ENCODE results near the gene UGP2. TPM values are rescaled to one million over a fixed set of nuclear protein-coding genes. Genes with fewer than 3 reads are reported as not detected.
A peak's percentile ranks its signal among the peaks of the same experiment; 100 is the strongest.

The UGP2 gene
- total and polyA plus RNA-seq, 4 donors = 90.0 to 148 (median 136) TPM

DNA sequence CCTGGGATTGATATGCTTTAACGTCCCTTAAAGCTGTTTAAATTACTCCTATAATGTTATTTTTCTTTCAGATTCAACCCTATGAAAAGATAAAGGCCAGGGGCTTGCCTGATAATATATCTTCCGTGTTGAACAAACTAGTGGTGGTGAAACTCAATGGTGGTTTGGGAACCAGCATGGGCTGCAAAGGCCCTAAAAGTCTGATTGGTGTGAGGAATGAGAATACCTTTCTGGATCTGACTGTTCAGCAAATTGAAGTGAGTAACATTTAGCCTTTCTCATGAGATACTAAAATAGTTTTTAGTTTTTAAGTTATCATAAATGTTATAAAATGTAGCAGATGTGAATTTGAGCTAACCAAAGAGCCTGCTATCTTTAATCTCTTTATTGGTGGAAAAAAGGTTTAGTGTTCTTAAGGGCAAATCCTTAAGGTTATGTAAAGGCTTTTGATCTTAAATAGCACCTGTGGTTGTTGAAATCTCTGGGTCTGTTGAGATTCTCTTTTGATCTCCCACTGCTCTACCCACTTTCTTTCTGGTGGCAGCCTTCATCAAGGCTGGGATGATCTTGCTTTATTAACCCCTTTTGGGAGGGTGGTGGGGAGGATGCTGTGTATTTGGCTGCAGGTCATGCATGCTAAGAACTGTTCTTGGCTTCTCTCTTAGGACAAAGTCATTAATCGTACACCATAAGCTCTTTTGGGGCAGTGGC lies 40.9 kb downstream of the UGP2 start:
- peaks cover 3% of the 10 kb centered on the region for H3K4me1 ChIP-seq (ENCODE audit: control insufficient read depth, insufficient read depth, low read length)
- H3K36me3 ChIP-seq (ENCODE audit: control insufficient read depth, insufficient read depth, low read length) = peaks cover 9% of the 10 kb centered on the region
- 100% methylated on average over 1 of the region's 3 CpGs for WGBS (ENCODE audit: insufficient coverage)
- H3K9me3 ChIP-seq (ENCODE audit: control insufficient read depth, insufficient read depth, low read length) = no peaks in the 10 kb centered on the region
- H3K27me3 ChIP-seq (ENCODE audit: control insufficient read depth, insufficient read depth, low read length) = no peaks in the 10 kb centered on the region
- no peak for DNase-seq (ENCODE audit: low read depth in 4 of 6, low spot score in 6 of 6)
- H3K4me3 ChIP-seq (ENCODE audit: low read depth, low read length) = no peak overlapping the region
- H3K27ac ChIP-seq (ENCODE audit: low read depth, low read length) = no peak overlapping the region

DNA sequence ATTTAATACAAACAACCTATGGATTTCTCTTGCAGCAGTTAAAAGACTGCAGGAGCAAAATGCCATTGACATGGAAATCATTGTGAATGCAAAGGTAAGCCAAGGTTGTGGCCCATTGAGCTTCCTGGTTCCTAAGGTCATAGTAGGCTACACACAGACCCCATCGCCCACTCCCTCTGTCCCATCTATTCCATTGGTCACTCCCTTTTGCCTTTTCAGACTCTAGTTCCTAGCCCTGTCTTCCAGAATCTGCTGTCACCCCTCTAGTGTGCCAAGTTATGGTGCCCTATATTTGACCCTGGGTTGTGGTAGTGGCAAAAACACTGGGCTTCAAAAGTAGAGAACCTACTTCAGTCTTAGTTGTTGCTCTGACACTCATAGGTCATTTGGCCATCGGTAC lies 44.7 kb downstream of the UGP2 start:
- no peak for DNase-seq (ENCODE audit: low read depth in 4 of 6, low spot score in 6 of 6)
- WGBS (ENCODE audit: insufficient coverage) = 100% methylated on average over 2 of the region's 2 CpGs

DNA sequence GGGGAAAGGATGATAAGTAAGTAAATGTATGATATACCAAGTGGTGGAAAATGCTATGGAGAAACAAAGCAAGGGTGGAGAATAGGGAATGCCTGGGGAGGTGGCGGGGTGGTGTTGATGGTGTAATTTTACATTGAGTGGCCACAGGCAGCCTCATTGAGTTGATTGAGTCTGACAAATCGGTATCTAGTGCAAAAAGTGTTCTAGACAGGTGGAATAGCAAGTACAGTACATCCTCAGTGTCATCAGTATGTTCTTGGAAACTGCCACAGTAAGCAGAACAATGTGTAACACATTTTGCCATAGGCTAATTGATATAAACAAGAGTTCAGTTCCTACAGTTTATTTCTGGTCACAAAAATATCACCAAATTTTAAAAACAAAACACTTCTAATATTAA lies 46.4 kb downstream of the UGP2 start:
- no peak overlapping the region for H3K4me3 ChIP-seq (ENCODE audit: low read depth, low read length)
- no peaks in the 10 kb centered on the region for H3K27me3 ChIP-seq (ENCODE audit: control insufficient read depth, insufficient read depth, low read length)
- no peaks in the 10 kb centered on the region for H3K4me1 ChIP-seq (ENCODE audit: control insufficient read depth, insufficient read depth, low read length)
- DNase-seq (ENCODE audit: low read depth in 4 of 6, low spot score in 6 of 6) = no peak
- 100% methylated on average over 1 of the region's 2 CpGs for WGBS (ENCODE audit: insufficient coverage)
- no peak overlapping the region for H3K27ac ChIP-seq (ENCODE audit: low read depth, low read length)
- H3K9me3 ChIP-seq (ENCODE audit: control insufficient read depth, insufficient read depth, low read length) = no peaks in the 10 kb centered on the region
- H3K36me3 ChIP-seq (ENCODE audit: control insufficient read depth, insufficient read depth, low read length) = peaks cover 8% of the 10 kb centered on the region

More for the DNA sequence above, 44.7 kb downstream of the UGP2 start:
- peaks cover 8% of the 10 kb centered on the region for H3K36me3 ChIP-seq (ENCODE audit: control insufficient read depth, insufficient read depth, low read length)
- no peaks in the 10 kb centered on the region for H3K27me3 ChIP-seq (ENCODE audit: control insufficient read depth, insufficient read depth, low read length)
- H3K27ac ChIP-seq (ENCODE audit: low read depth, low read length) = no peak overlapping the region
- no peak overlapping the region for H3K4me3 ChIP-seq (ENCODE audit: low read depth, low read length)
- no peaks in the 10 kb centered on the region for H3K9me3 ChIP-seq (ENCODE audit: control insufficient read depth, insufficient read depth, low read length)
- no peaks in the 10 kb centered on the region for H3K4me1 ChIP-seq (ENCODE audit: control insufficient read depth, insufficient read depth, low read length)

DNA sequence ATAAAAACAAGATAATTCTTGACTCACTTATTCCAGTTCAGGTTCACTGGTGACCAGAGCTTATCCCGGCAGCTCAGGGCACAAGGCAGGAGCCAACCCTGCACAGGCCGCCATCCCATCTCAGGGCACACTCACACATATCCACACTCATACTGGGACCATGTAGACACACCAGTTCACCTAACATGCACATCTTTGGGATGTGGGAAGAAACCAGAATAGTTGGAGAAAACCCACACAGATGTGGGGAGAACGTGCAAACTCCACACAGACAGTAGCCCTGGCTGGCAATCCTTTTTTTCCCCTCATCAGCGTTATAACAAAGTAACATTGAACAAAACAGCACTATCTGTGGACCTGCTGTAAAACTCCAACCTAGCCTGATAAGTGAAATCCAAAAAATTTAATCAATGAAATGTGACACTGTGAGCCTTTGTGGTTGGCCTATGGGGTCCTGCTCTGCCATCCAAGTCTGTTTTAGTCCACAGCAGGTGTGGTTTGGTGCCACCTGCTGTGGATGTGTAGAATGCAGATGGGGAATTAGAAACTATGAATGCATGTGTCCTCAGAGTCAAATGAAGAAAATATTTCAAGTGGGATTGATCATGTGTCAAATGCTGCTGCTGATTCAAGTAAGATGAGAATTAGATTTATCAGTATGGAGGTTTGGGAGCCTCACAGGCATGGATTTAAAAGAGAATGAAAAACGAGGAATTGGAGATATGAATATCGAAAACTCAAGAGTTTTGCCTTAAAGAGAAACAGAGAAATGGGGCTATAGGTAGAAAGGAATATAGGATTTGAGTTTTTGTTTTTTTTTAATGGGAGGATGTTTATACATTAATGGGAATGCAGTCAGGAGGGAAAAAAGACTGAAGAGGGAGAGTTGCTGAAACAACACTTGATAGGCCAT lies 47.0 kb downstream of the UGP2 start:
- Histone ChIP-seq H3K4me1 (ENCODE audit: control insufficient read depth, insufficient read depth, low read length) (no peaks in the 10 kb centered on the region), H3K9me3 (ENCODE audit: control insufficient read depth, insufficient read depth, low read length) (no peaks in the 10 kb centered on the region), H3K36me3 (ENCODE audit: control insufficient read depth, insufficient read depth, low read length) (peaks cover 8% of the 10 kb centered on the region), H3K27ac (ENCODE audit: low read depth, low read length) (no peak overlapping the region), H3K27me3 (ENCODE audit: control insufficient read depth, insufficient read depth, low read length) (no peaks in the 10 kb centered on the region), H3K4me3 (ENCODE audit: low read depth, low read length) (no peak overlapping the region)
- WGBS (ENCODE audit: insufficient coverage) = 97% methylated on average over 4 of the region's 6 CpGs
- DNase-seq (ENCODE audit: low read depth in 4 of 6, low spot score in 6 of 6) = peak in 5 of 6 donors; percentile 19 to 87 (median 48)

DNA sequence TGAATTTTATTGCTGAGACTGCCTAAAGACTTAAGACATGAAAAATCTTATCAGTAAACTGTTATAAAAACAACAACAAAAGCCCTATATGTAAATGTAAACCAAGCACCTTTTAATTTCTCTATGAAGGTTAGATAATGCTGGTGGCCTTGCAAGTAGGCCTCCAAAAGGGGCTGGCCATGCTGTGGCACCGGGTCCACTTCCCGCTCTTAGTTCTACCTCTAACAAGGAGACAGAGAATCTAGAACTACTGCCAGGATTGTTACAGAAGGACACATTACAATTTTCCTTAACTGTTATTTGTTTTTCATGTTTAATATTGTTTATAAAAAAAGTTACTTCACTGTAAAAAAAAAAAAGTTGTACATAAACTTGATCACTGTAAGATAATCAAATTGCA lies 49.0 kb downstream of the UGP2 start:
- no peaks in the 10 kb centered on the region for H3K9me3 ChIP-seq (ENCODE audit: control insufficient read depth, insufficient read depth, low read length)
- no peaks in the 10 kb centered on the region for H3K4me1 ChIP-seq (ENCODE audit: control insufficient read depth, insufficient read depth, low read length)
- no peaks in the 10 kb centered on the region for H3K27me3 ChIP-seq (ENCODE audit: control insufficient read depth, insufficient read depth, low read length)
- no peak for DNase-seq (ENCODE audit: low read depth in 4 of 6, low spot score in 6 of 6)
- WGBS (ENCODE audit: insufficient coverage) = no CpG with 5 or more reads among the region's 2 CpGs
- peaks cover 11% of the 10 kb centered on the region for H3K36me3 ChIP-seq (ENCODE audit: control insufficient read depth, insufficient read depth, low read length)
- H3K4me3 ChIP-seq (ENCODE audit: low read depth, low read length) = no peak overlapping the region
- H3K27ac ChIP-seq (ENCODE audit: low read depth, low read length) = no peak overlapping the region

DNA sequence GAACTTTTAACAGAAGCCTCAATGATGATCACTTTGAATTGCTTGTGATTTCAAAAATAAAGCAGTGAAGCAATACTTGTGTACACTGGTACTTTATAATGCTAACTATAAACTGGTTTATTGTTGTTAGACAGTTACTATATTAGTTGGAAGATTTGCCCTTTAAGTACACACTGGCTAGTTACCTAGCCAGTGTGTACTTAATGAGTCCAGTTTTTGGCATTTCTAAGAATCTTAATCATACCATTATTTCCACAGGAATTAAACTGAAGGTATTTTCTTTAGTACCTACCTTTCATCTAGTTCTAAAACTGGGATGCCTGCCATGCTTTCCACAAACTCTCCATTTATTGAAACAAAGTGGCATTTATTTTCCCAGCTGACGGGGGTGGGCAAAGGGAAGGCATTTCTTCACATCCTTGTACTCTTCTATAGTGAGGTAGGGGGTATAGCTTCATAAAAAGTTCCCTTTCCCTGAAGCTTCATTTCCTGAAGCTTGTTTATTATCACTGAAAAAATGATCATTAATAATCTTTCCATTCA lies 49.9 kb downstream of the UGP2 start:
- peaks cover 10% of the 10 kb centered on the region for H3K36me3 ChIP-seq (ENCODE audit: control insufficient read depth, insufficient read depth, low read length)
- peak in 2 of 6 donors; percentile 15 to 47 for DNase-seq (ENCODE audit: low read depth in 4 of 6, low spot score in 6 of 6)
- no peak overlapping the region for H3K27ac ChIP-seq (ENCODE audit: low read depth, low read length)
- WGBS (ENCODE audit: insufficient coverage) = no CpG with 5 or more reads among the region's 1 CpG
- no peaks in the 10 kb centered on the region for H3K4me1 ChIP-seq (ENCODE audit: control insufficient read depth, insufficient read depth, low read length)
- H3K27me3 ChIP-seq (ENCODE audit: control insufficient read depth, insufficient read depth, low read length) = no peaks in the 10 kb centered on the region
- no peaks in the 10 kb centered on the region for H3K9me3 ChIP-seq (ENCODE audit: control insufficient read depth, insufficient read depth, low read length)
- H3K4me3 ChIP-seq (ENCODE audit: low read depth, low read length) = no peak overlapping the region

DNA sequence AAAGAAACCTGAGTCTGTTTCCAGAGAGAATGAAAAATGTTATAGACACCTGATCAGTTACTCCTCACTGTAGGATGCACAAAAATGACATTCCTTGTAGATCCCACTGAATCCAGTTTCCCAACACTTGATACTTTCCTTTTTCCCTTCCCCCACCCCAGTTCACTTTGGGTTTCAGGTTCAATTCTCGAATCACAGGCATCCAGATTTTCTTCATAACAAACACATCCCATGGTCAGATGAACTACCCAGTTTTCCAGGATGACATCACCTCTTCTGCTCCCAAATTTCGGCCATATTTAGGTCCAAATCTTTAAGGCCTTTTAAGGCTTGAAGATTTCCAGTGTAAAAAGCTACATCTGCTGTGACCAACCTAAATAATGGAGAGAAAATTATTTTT lies 51.5 kb downstream of the UGP2 start:
- Histone ChIP-seq H3K27ac (ENCODE audit: low read depth, low read length) (no peak overlapping the region), H3K36me3 (ENCODE audit: control insufficient read depth, insufficient read depth, low read length) (peaks cover 5% of the 10 kb centered on the region), H3K4me3 (ENCODE audit: low read depth, low read length) (no peak overlapping the region), H3K4me1 (ENCODE audit: control insufficient read depth, insufficient read depth, low read length) (no peaks in the 10 kb centered on the region), H3K27me3 (ENCODE audit: control insufficient read depth, insufficient read depth, low read length) (no peaks in the 10 kb centered on the region), H3K9me3 (ENCODE audit: control insufficient read depth, insufficient read depth, low read length) (no peaks in the 10 kb centered on the region)
- no peak for DNase-seq (ENCODE audit: low read depth in 4 of 6, low spot score in 6 of 6)
- 77% methylated on average over 1 of the region's 2 CpGs for WGBS (ENCODE audit: insufficient coverage)

DNA sequence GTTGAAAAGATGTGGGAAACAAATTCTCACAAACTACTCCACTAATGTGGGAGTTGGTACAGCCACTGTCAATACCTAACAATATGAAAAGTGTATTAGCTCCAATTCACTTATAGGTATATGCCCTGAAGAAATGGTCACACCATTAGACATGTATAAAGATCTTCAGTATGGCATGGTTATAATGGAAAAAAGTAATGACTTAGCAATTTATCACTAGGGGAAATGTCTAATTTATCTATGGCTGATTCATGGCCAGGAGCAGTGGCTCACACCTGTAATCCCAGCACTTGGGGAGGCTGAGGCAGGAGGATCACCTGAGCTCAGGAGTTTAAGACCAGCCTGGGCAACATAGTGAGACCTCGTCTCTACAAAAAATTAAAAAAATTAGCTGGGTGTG lies 52.5 kb downstream of the UGP2 start:
- WGBS (ENCODE audit: insufficient coverage) = 80% methylated on average over 1 of the region's 1 CpG
- H3K36me3 ChIP-seq (ENCODE audit: control insufficient read depth, insufficient read depth, low read length) = peaks cover 3% of the 10 kb centered on the region

DNA sequence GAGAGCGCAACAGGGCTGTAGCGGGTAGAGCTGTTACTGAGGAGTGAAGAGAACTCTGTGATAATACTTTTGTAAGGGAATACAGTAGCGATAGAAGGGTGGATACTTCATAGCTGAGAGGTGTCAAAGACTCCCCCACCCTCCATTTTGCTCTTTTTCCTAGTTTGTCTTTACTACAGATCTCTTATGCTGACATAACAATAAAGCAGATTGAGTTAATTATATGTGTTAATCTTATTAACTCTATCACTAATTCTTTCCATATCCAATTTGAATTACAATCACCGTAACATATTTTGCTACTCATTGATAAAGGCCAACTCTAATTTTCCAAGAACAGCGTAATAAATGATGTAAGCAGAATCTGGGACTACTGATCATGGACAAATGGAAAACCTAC lies 57.1 kb downstream of the UGP2 start:
- 96% methylated on average over 2 of the region's 5 CpGs for WGBS (ENCODE audit: insufficient coverage)
- no peaks in the 10 kb centered on the region for H3K4me1 ChIP-seq (ENCODE audit: control insufficient read depth, insufficient read depth, low read length)
- peaks cover 15% of the 10 kb centered on the region for H3K36me3 ChIP-seq (ENCODE audit: control insufficient read depth, insufficient read depth, low read length)
- H3K27ac ChIP-seq (ENCODE audit: low read depth, low read length) = no peak overlapping the region
- peaks cover 6% of the 10 kb centered on the region for H3K9me3 ChIP-seq (ENCODE audit: control insufficient read depth, insufficient read depth, low read length)
- no peak overlapping the region for H3K4me3 ChIP-seq (ENCODE audit: low read depth, low read length)
- H3K27me3 ChIP-seq (ENCODE audit: control insufficient read depth, insufficient read depth, low read length) = no peaks in the 10 kb centered on the region
- no peak for DNase-seq (ENCODE audit: low read depth in 4 of 6, low spot score in 6 of 6)

More for the DNA sequence above, 52.5 kb downstream of the UGP2 start:
- H3K27me3 ChIP-seq (ENCODE audit: control insufficient read depth, insufficient read depth, low read length) = no peaks in the 10 kb centered on the region
- DNase-seq (ENCODE audit: low read depth in 4 of 6, low spot score in 6 of 6) = no peak
- no peak overlapping the region for H3K4me3 ChIP-seq (ENCODE audit: low read depth, low read length)
- no peaks in the 10 kb centered on the region for H3K9me3 ChIP-seq (ENCODE audit: control insufficient read depth, insufficient read depth, low read length)
- H3K27ac ChIP-seq (ENCODE audit: low read depth, low read length) = no peak overlapping the region
- H3K4me1 ChIP-seq (ENCODE audit: control insufficient read depth, insufficient read depth, low read length) = no peaks in the 10 kb centered on the region
